Upper lobe of left lung (tissue), 6 donors: ENCODE measurements around the gene SNX10. TPM values are rescaled to one million over a fixed set of nuclear protein-coding genes. Genes with fewer than 3 reads are reported as not detected.
A peak's percentile ranks its signal among the peaks of the same experiment; 100 is the strongest.

ENCODE experiments used
- ATAC-seq, 2 donors: fragments of 200-7000 bp; cut with Tn5 transposase; one replicate each; pipeline ENCODE4 v1.9.1; 2022; ENCODE audit warnings: mild to moderate bottlenecking in 2 of 2, moderate library complexity in 2 of 2; ENCODE audit not compliant: low FRiP score in 2 of 2
- DNase-seq, 2 donors: peaks; one replicate each; pipeline ENCODE4 v3.0.0-alpha.2; 2019 to 2020
- H3K27ac ChIP-seq, 4 donors: fragments of 200-600 bp; sonication (generic); one replicate each; pipeline ENCODE4 v1.5.1; 2016 to 2019
- H3K27me3 ChIP-seq, 4 donors: fragments of 200-600 bp; sonication (generic); one replicate each; pipeline ENCODE4 v1.5.1; 2017 to 2019
- H3K36me3 ChIP-seq, 4 donors: fragments of 200-600 bp; sonication (generic); one replicate each; pipeline ENCODE4 v1.5.1; 2016 to 2019
- H3K4me1 ChIP-seq, 4 donors: fragments of 200-600 bp; sonication (generic); one replicate each; pipeline ENCODE4 v1.5.1; 2018 to 2019
- H3K4me3 ChIP-seq, 4 donors: fragments of 200-600 bp; sonication (generic); one replicate each; pipeline ENCODE4 v1.5.1; 2017 to 2019; ENCODE audit warnings: mild to moderate bottlenecking in 2 of 4, moderate library complexity in 1 of 4
- H3K9me3 ChIP-seq, 4 donors: fragments of 200-600 bp; sonication (generic); one replicate each; pipeline ENCODE4 v1.5.1; 2018 to 2019
- CTCF ChIP-seq, 6 experiments: fragments of 450-650 bp in 4 of 6; fragments of 200-600 bp in 2 of 6; sonication (generic) in 2 of 6; IDR thresholded peaks; one replicate each; pipeline ENCODE4 v1.5.1; 2016 to 2019; ENCODE audit warnings: antibody characterized with exemption in 6 of 6
- EP300 ChIP-seq, 4 donors: sonication (generic); formaldehyde crosslinking; IDR thresholded peaks; one replicate each; pipeline ENCODE4 v1.5.1; 2017; ENCODE audit warnings: antibody characterized with exemption in 4 of 4, control low read depth in 2 of 4
- POLR2A ChIP-seq, 4 donors: fragments of 450-650 bp; IDR thresholded peaks; one replicate each; pipeline ENCODE4 v1.5.1; 2016 to 2017; ENCODE audit warnings: antibody characterized with exemption in 4 of 4, mild to moderate bottlenecking in 2 of 4
- POLR2AphosphoS5 ChIP-seq, 2 donors: sonication (generic); formaldehyde crosslinking; IDR thresholded peaks; one replicate each; pipeline ENCODE4 v1.5.1; 2017; ENCODE audit warnings: antibody characterized with exemption in 2 of 2
- WGBS, 2 donors: methylation state at CpG; one replicate each; pipeline ENCODE4 v1.1.5; 2017 to 2018; 5-methylcytosine and 5-hydroxymethylcytosine counted together
- total RNA-seq, 6 donors: library from RNA; depleted of rRNA in 4 of 6; stranded (reverse); fragments of >200 nt in 4 of 6; gene quantifications; one replicate each; pipeline versions ENCODE4 v1.1.0 to v1.2.1, GENCODE V29; 2016 to 2021
- donor health status: DM: no; HTN: no; CAD: no; lungs with moderate emphysema.
- donor health status: DM: no; HTN: yes; CAD: no; lungs with severe emphysema.

Gene SNX10
- total RNA-seq, 6 donors from 2014 or later = 24.1 to 78.6 (median 36.4) TPM

DNA sequence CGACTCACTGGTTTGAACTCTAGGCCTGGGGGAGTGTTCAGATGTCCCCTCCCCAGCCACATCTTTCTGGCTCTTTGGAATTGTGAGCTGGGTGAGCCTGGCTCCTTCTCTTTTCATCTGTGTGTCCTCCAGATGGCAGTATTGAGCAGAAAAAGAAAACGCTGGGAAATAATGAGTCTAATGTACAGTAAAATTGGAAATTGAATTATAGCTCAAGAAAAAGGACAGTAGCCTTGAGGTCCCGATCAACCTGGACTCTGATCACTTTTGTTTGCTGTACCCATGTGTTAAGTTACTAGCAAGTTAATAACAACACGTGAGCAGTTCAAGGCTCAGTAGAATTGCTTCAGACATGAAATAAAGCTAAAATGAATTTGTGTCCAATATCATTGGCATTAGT is 77.9 kb downstream of the SNX10 start:
- Histone ChIP-seq H3K27ac (peak overlapping the region in 2 of 4 donors; percentile 70 to 89), H3K36me3 (no peaks in the 10 kb centered on the region), H3K27me3 (no peaks in the 10 kb centered on the region), H3K4me3 (peak overlapping the region in 2 of 4 donors; percentile 17 to 26), H3K4me1 (peaks cover 4 to 29% (median 10%) of the 10 kb centered on the region in 4 donors), H3K9me3 (no peaks in the 10 kb centered on the region)
- ATAC-seq (peak; percentile 77 to 86), DNase-seq (peak in 1 of 2 donors; percentile 35)
- 3 to 4% methylated on average over 4 of the region's 4 CpGs for WGBS, 2 donors
- peak; percentile 63 to 75 (median 68) for TF ChIP-seq CTCF (IDR thresholded peaks at IDR 0.05)
- TF ChIP-seq POLR2AphosphoS5 (IDR thresholded peaks at IDR 0.05) = no peak

DNA sequence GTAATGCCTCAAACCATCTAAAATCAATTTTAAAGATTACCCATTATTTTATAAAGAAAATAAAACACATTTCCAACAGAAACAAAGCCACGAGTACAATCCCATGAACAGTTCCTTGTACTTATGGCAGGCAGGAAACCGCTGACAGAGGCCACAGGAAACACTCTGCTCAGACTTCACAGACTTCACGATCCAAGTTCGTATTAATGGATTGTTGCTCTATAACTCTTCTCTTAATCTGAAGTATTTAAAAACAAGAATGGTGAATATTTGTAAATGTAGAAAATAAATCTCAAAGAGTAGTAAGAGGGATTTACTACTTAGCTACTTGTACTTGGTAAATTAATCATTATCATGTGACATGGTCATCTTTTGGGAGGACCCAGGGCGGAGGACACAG is 78.3 kb downstream of the SNX10 start:
- WGBS, 2 donors = 38 to 40% methylated on average over 5 of the region's 5 CpGs
- DNase-seq (no peak), ATAC-seq (peak in 1 of 2 donors; percentile 26)
- peak overlapping the region in 3 of 4 donors; percentile 23 to 89 (median 70) for H3K27ac ChIP-seq
- peaks cover under 1 to 26% (median 8%) of the 10 kb centered on the region in 4 donors for H3K4me1 ChIP-seq
- peak overlapping the region in 2 of 4 donors; percentile 17 to 26 for H3K4me3 ChIP-seq
- no peak for TF ChIP-seq POLR2AphosphoS5 (IDR thresholded peaks at IDR 0.05)
- TF ChIP-seq CTCF (IDR thresholded peaks at IDR 0.05) = no peak
- no peak for TF ChIP-seq POLR2A (IDR thresholded peaks at IDR 0.05)
- TF ChIP-seq EP300 (IDR thresholded peaks at IDR 0.05) = no peak
- H3K9me3 ChIP-seq = no peaks in the 10 kb centered on the region
- H3K27me3 ChIP-seq = no peaks in the 10 kb centered on the region
- no peaks in the 10 kb centered on the region for H3K36me3 ChIP-seq

- TF ChIP-seq POLR2A (IDR thresholded peaks at IDR 0.05) (no peak), POLR2AphosphoS5 (IDR thresholded peaks at IDR 0.05) (no peak), CTCF (IDR thresholded peaks at IDR 0.05) (no peak), EP300 (IDR thresholded peaks at IDR 0.05) (no peak)
- H3K27ac ChIP-seq = peak overlapping the region in 3 of 4 donors; percentile 2 to 89 (median 70)
- H3K4me1 ChIP-seq = peaks cover 10 to 26% (median 16%) of the 10 kb centered on the region in 4 donors
- ATAC-seq = no peak
- H3K4me3 ChIP-seq = no peak overlapping the region
- H3K27me3 ChIP-seq = peaks cover 0 to 12% (median 4%) of the 10 kb centered on the region in 4 donors
- DNase-seq = no peak
- no peaks in the 10 kb centered on the region for H3K9me3 ChIP-seq
- H3K36me3 ChIP-seq = no peaks in the 10 kb centered on the region
- 37 to 54% methylated on average over 3 of the region's 3 CpGs for WGBS, 2 donors
Observed at GRCh38 chr7:26372249-26372648, 80.6 kb downstream of the SNX10 start.

DNA sequence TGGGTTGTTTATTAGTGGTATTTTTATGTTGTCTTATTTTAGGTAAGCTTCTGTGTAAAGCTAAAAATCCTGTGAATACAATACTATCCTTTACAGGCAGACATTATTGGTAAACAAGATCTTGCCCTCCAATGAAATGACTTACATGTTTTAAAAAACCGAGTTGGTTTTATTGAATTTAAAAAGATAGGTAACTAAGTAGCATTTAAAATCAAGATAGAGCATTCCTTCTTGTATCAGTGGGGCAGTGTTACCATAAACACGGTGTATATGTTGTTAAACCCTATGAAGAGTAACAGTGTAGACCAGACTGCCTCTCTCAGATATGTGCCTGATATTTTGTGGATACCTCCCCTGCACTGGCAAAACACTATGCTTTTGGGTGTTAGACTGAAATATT is 81.0 kb downstream of the SNX10 start:
- H3K4me3 ChIP-seq = no peak overlapping the region
- no peak for DNase-seq
- H3K36me3 ChIP-seq = no peaks in the 10 kb centered on the region
- H3K9me3 ChIP-seq = no peaks in the 10 kb centered on the region
- peaks cover 10 to 29% (median 16%) of the 10 kb centered on the region in 4 donors for H3K4me1 ChIP-seq
- no peak for ATAC-seq
- peak overlapping the region in 3 of 4 donors; percentile 2 to 89 (median 70) for H3K27ac ChIP-seq
- 41 to 64% methylated on average over 2 of the region's 2 CpGs for WGBS, 2 donors
- peaks cover 0 to 12% (median 4%) of the 10 kb centered on the region in 4 donors for H3K27me3 ChIP-seq
- TF ChIP-seq CTCF (IDR thresholded peaks at IDR 0.05) (no peak), EP300 (IDR thresholded peaks at IDR 0.05) (no peak), POLR2AphosphoS5 (IDR thresholded peaks at IDR 0.05) (no peak), POLR2A (IDR thresholded peaks at IDR 0.05) (no peak)
